HG02970 (cell line): ENCODE data around the gene C10orf95.
"Not testable (repeated sequence)": the region's sequence is repeated elsewhere in the genome, so short reads cannot be mapped to it uniquely, and the experiment has no call there.

Experiments
- ATAC-seq: cut with Tn5 transposase; IDR thresholded peaks from one replicate; pipeline ENCODE4 v1.9.1; 2021; ENCODE audit warnings: mild to moderate bottlenecking, moderate library complexity, moderate number of reproducible peaks; ENCODE audit not compliant: unreplicated experiment, low FRiP score

C10orf95 gene

GRCh38 chr10:102467318-102467717, 16.0 kb upstream of the C10orf95 start:
- ATAC-seq, result no peak

- ATAC-seq, result no peak
These were observed 14.1 kb upstream of the C10orf95 start for GRCh38 chr10:102465466-102465865.

GRCh38 chr10:102463983-102464382, 12.6 kb upstream of the C10orf95 start:
- no peak for ATAC-seq

- ATAC-seq, result no peak
These were observed 11.2 kb upstream of the C10orf95 start for GRCh38 chr10:102462512-102463054.

- ATAC-seq, result peak; percentile 86
These were observed 10.1 kb upstream of the C10orf95 start for GRCh38 chr10:102461187-102462054.

- peak; percentile 21 for ATAC-seq
These were observed 9.5 kb upstream of the C10orf95 start for GRCh38 chr10:102460836-102461186.

- ATAC-seq, result no peak
These were observed 7.3 kb upstream of the C10orf95 start for GRCh38 chr10:102458656-102459055.

- no peak for ATAC-seq
These were observed 6.3 kb upstream of the C10orf95 start for GRCh38 chr10:102457591-102458150.

GRCh38 chr10:102455893-102456471, 4.6 kb upstream of the C10orf95 start:
- ATAC-seq, result no peak

- not testable (repeated sequence) for ATAC-seq
These were observed 3.5 kb upstream of the C10orf95 start for GRCh38 chr10:102454662-102455487.

- no peak for ATAC-seq
These were observed 2.2 kb upstream of the C10orf95 start for GRCh38 chr10:102453502-102453901.

GRCh38 chr10:102452672-102453340, 1.5 kb upstream of the C10orf95 start:
- ATAC-seq, result no peak

- peak; percentile 80 for ATAC-seq
These were observed 804 bp downstream of the C10orf95 start for GRCh38 chr10:102450374-102451104.

GRCh38 chr10:102450124-102450373, 1.3 kb downstream of the C10orf95 start:
- ATAC-seq, result peak; percentile 15

- ATAC-seq, result peak; percentile 39
These were observed 1.8 kb downstream of the C10orf95 start for GRCh38 chr10:102449321-102450123.

- ATAC-seq, result no peak
These were observed 6.5 kb downstream of the C10orf95 start for GRCh38 chr10:102444851-102445250.

GRCh38 chr10:102438374-102438773, 13.0 kb downstream of the C10orf95 start:
- ATAC-seq, result no peak

- no peak for ATAC-seq
These were observed 13.8 kb downstream of the C10orf95 start for GRCh38 chr10:102437515-102437914.

- no peak for ATAC-seq
These were observed 15.0 kb downstream of the C10orf95 start for GRCh38 chr10:102436312-102436711.
